IPS-20b (cell line): ENCODE measurements around the gene TMC1.
"Not testable (repeated sequence)": the region's sequence is repeated elsewhere in the genome, so short reads cannot be mapped to it uniquely, and the experiment has no call there.

ENCODE experiments used
- H3K27ac ChIP-seq: one replicate; pipeline ENCODE4 v1.5.1; 2013; ENCODE audit warnings: low read length
- H3K27me3 ChIP-seq: 2 replicates; pipeline ENCODE4 v1.6.1; 2013; ENCODE audit warnings: mild to moderate bottlenecking, low read length, inconsistent platforms; ENCODE audit not compliant: insufficient read depth
- H3K36me3 ChIP-seq: 2 replicates; pipeline ENCODE4 v1.6.1; 2013; ENCODE audit warnings: low read depth, mild to moderate bottlenecking, inconsistent platforms, low read length, moderate library complexity; ENCODE audit not compliant: insufficient read depth
- H3K4me1 ChIP-seq: 2 replicates; pipeline ENCODE4 v1.6.1; 2013; ENCODE audit warnings: mild to moderate bottlenecking, control low read depth, inconsistent platforms, low read length, moderate library complexity; ENCODE audit not compliant: insufficient read depth
- H3K4me3 ChIP-seq: 2 replicates; pipeline ENCODE4 v1.5.1; 2013; ENCODE audit warnings: mild to moderate bottlenecking, low read length, inconsistent platforms
- H3K9ac ChIP-seq: 2 replicates; pipeline ENCODE4 v1.6.1; 2013; ENCODE audit warnings: low read depth, mild to moderate bottlenecking, inconsistent platforms, low read length, moderate library complexity
- H3K9me3 ChIP-seq: 2 replicates; pipeline ENCODE4 v1.6.1; 2013; ENCODE audit warnings: mild to moderate bottlenecking, low read depth, low read length, inconsistent platforms; ENCODE audit not compliant: insufficient read depth

TMC1 gene

GRCh38 chr9:72527801-72528195 lies 6.4 kb downstream of the TMC1 start:
- H3K4me3 ChIP-seq, result peak overlapping the region; percentile 53
- H3K9me3 ChIP-seq, result no peaks in the 10 kb centered on the region
- H3K27ac ChIP-seq, result no peak overlapping the region
- H3K27me3 ChIP-seq, result no peaks in the 10 kb centered on the region
- H3K36me3 ChIP-seq, result no peaks in the 10 kb centered on the region
- H3K9ac ChIP-seq, result peak overlapping the region; percentile 72; the same call in 1 of the 2 replicates
- H3K4me1 ChIP-seq, result peaks cover 14% of the 10 kb centered on the region

DNA sequence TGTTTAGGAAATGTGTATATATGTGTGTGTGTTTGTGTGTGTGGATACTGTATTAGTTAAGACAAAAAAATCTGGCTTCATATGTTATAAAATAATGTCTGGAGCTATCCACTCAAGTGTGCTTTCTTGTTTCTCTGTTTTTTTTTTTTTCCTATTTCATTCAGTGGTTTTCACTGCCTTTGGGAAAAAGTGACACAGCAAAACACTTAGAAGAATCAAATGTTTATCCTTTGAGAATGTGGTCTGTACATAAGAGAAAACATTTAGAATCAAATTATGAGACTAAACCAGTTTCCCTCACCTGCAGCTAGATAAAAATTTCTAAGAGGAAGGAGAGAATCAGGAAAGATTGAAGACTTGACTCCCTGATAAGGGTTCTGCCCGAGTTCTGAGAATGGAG lies 8.1 kb downstream of the TMC1 start:
- no peak overlapping the region for H3K27ac ChIP-seq
- H3K4me3 ChIP-seq, result no peak overlapping the region
- H3K4me1 ChIP-seq, result peaks cover 14% of the 10 kb centered on the region
- no peaks in the 10 kb centered on the region for H3K27me3 ChIP-seq
- H3K36me3 ChIP-seq, result no peaks in the 10 kb centered on the region
- no peak overlapping the region for H3K9ac ChIP-seq
- H3K9me3 ChIP-seq, result no peaks in the 10 kb centered on the region

GRCh38 chr9:72533322-72533721 lies 11.9 kb downstream of the TMC1 start:
- Histone ChIP-seq H3K4me3 (no peak overlapping the region), H3K36me3 (no peaks in the 10 kb centered on the region), H3K9ac (no peak overlapping the region)

DNA sequence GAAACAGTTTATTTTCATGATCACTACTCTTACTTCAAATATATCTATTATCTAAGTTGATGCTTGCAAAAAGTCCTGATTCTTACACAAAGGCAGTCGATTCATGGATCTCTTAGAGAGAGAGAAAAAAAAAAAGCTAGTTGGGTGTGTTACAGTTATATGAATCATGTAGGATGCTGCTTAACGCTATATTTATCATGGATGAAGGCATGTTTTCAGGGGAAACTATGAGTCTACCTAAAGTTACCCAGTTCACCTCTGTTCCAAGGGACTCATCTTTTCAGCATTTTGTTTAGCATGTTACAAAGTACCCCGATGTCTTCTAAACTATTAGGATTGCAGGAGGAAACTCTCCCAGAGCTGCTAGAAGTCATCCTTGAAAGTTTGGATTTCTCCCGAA lies 13.5 kb downstream of the TMC1 start:
- Histone ChIP-seq H3K27me3 (no peaks in the 10 kb centered on the region), H3K27ac (no peak overlapping the region), H3K9ac (no peak overlapping the region), H3K4me3 (no peak overlapping the region), H3K4me1 (no peaks in the 10 kb centered on the region), H3K36me3 (no peaks in the 10 kb centered on the region), H3K9me3 (peaks cover 11% of the 10 kb centered on the region)

More at GRCh38 chr9:72533322-72533721, 11.9 kb downstream of the TMC1 start:
- peaks cover 11% of the 10 kb centered on the region for H3K9me3 ChIP-seq
- no peaks in the 10 kb centered on the region for H3K4me1 ChIP-seq
- H3K27me3 ChIP-seq, result no peaks in the 10 kb centered on the region
- H3K27ac ChIP-seq, result no peak overlapping the region

DNA sequence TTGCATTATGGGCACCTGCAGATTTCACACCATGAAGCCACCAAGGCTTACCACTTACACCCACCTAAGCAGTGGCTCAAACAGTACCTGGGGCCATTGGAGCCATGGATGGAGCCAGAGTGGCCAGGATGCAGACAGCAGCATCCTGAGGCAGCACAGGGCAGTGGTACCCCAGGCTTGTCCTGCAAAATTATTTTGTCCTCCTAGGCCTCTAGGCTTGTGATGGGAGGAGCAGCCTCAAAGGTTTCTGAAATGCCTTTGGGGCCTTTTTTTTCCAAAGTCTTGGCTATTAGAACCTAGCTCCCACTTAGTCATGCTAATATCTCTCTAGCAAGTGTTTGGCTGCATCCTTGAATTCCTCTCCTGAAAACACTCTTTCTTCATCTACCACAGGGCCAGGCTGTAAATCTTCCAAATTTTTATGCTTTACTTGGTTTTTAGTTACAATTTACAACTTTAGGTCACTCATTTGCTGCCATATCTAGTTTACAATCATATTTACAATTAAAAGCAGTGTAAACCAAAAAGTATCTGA lies 15.7 kb downstream of the TMC1 start:
- peaks cover 11% of the 10 kb centered on the region for H3K9me3 ChIP-seq
- H3K27me3 ChIP-seq, result no peaks in the 10 kb centered on the region
- no peak overlapping the region for H3K4me3 ChIP-seq
- peaks cover 4% of the 10 kb centered on the region; the same call in 1 of the 2 replicates for H3K4me1 ChIP-seq
- no peak overlapping the region for H3K27ac ChIP-seq
- H3K9ac ChIP-seq, result no peak overlapping the region
- H3K36me3 ChIP-seq, result no peaks in the 10 kb centered on the region

- Histone ChIP-seq H3K9me3 (peaks cover 11% of the 10 kb centered on the region), H3K27ac (no peak overlapping the region), H3K4me1 (peaks cover 4% of the 10 kb centered on the region; the same call in 1 of the 2 replicates), H3K27me3 (no peaks in the 10 kb centered on the region), H3K4me3 (no peak overlapping the region), H3K9ac (no peak overlapping the region), H3K36me3 (no peaks in the 10 kb centered on the region)
These were observed 16.3 kb downstream of the TMC1 start for GRCh38 chr9:72537671-72538070.

DNA sequence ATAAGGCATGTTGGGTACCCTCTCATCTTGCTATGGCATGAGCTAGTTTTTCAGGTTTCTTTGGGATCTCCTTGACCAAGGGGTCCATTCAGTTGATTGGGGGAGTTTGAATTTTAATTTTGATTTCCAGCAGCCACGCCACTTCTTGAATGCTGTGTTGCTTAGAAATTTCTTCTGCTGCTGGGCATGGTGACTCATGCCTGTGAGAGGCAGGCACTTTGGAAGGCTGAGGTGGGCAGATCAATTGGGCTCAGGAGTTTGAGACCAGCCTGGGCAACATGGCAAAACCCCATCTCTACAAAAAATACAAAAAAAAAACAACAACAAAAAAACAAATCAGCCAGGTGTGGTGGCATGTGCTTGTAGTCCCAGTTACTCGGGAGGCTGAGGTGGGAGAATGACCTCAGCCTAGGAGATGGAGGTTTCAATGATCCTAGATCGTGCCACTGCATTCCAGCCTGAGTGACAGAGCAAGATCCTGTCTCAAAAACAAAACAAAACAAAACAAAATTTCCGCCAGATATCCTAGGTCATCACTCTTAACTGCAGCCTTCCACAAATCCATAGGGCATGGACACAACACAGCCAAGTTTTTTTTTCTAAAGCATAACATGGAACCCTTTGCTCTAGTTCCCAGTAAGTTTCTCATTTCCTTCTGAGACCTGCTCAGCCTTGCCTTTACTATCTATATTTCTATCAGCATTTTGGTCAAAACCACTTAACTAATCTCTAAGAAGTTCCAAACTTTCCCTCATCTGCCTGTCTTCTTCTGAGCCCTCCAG lies 17.7 kb downstream of the TMC1 start:
- Histone ChIP-seq H3K27me3 (no peaks in the 10 kb centered on the region), H3K4me3 (no peak overlapping the region), H3K9me3 (peaks cover 11% of the 10 kb centered on the region), H3K27ac (no peak overlapping the region), H3K9ac (no peak overlapping the region), H3K36me3 (no peaks in the 10 kb centered on the region), H3K4me1 (peaks cover 4% of the 10 kb centered on the region; the same call in 1 of the 2 replicates)

GRCh38 chr9:72539824-72540347 lies 18.5 kb downstream of the TMC1 start:
- H3K27me3 ChIP-seq, result no peaks in the 10 kb centered on the region
- H3K4me1 ChIP-seq, result peaks cover 4% of the 10 kb centered on the region; the same call in 1 of the 2 replicates
- H3K4me3 ChIP-seq, result no peak overlapping the region
- H3K9ac ChIP-seq, result no peak overlapping the region
- H3K27ac ChIP-seq, result no peak overlapping the region
- H3K9me3 ChIP-seq, result peaks cover 11% of the 10 kb centered on the region
- H3K36me3 ChIP-seq, result no peaks in the 10 kb centered on the region

DNA sequence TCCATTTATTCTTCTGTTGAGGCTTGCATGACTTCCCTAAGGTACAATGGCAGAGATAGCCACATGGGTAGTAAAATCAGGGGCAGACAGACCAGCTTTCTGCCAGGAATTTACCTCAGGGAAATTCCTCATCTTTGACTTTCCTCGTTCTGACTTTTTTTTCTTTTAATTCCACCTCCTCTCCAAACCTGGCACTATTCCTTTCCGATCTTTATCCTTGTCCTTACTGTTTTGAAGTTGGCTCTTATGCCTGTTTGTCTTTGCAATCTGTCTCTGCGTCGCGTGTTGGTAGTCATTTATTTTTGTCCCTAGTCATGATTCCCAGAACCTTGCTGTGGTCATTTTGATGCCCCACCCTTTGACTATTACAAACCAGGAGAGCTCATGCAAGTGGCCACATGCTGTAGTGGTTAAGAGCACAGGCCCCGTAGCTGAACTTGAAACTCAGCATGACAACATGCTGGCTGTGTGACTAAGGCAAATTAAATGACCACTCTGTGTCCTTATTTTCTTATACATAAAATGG lies 19.0 kb downstream of the TMC1 start:
- Histone ChIP-seq H3K4me1 (peaks cover 4% of the 10 kb centered on the region; the same call in 1 of the 2 replicates), H3K9ac (no peak overlapping the region), H3K9me3 (peaks cover 11% of the 10 kb centered on the region), H3K4me3 (no peak overlapping the region), H3K36me3 (no peaks in the 10 kb centered on the region), H3K27me3 (no peaks in the 10 kb centered on the region), H3K27ac (no peak overlapping the region)

DNA sequence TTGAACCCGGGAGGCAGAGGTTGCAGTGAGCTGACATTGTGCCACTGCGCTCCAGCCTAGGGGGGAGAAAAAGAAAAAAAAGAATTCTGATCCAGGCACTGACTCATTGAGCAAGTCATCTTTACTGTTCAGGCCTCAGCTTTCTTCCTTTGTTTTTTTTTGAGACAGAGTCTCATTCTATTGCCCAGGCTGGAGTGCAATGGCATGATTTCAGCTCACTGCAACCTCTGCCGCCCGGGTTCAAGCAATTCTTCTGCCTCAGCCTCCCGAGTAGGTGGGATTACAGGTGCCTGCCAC lies 21.1 kb downstream of the TMC1 start:
- H3K9ac ChIP-seq, H3K27ac ChIP-seq, H3K4me3 ChIP-seq, H3K4me1 ChIP-seq, H3K9me3 ChIP-seq, H3K27me3 ChIP-seq, H3K36me3 ChIP-seq: not testable (repeated sequence)

GRCh38 chr9:72542917-72543316 lies 21.5 kb downstream of the TMC1 start:
- H3K36me3 ChIP-seq, result no peaks in the 10 kb centered on the region
- H3K9ac ChIP-seq, result no peak overlapping the region
- no peak overlapping the region for H3K4me3 ChIP-seq

GRCh38 chr9:72551306-72551705 lies 29.9 kb downstream of the TMC1 start:
- H3K9me3 ChIP-seq, result no peaks in the 10 kb centered on the region
- no peak overlapping the region for H3K9ac ChIP-seq
- no peaks in the 10 kb centered on the region for H3K36me3 ChIP-seq
- H3K4me3 ChIP-seq, result no peak overlapping the region
- no peaks in the 10 kb centered on the region for H3K4me1 ChIP-seq
- no peaks in the 10 kb centered on the region for H3K27me3 ChIP-seq
- no peak overlapping the region for H3K27ac ChIP-seq

More at GRCh38 chr9:72542917-72543316, 21.5 kb downstream of the TMC1 start:
- Histone ChIP-seq H3K27ac (no peak overlapping the region), H3K27me3 (no peaks in the 10 kb centered on the region), H3K9me3 (no peaks in the 10 kb centered on the region; the same call in 1 of the 2 replicates), H3K4me1 (peaks cover 4% of the 10 kb centered on the region; the same call in 1 of the 2 replicates)
